HG03457 (cell line): ENCODE data around the gene ZSWIM6.

ENCODE experiments used
- ATAC-seq: cut with Tn5 transposase; IDR thresholded peaks from one replicate; pipeline ENCODE4 v1.9.1; 2021; ENCODE audit warnings: moderate number of reproducible peaks; ENCODE audit not compliant: unreplicated experiment

ZSWIM6 gene

DNA sequence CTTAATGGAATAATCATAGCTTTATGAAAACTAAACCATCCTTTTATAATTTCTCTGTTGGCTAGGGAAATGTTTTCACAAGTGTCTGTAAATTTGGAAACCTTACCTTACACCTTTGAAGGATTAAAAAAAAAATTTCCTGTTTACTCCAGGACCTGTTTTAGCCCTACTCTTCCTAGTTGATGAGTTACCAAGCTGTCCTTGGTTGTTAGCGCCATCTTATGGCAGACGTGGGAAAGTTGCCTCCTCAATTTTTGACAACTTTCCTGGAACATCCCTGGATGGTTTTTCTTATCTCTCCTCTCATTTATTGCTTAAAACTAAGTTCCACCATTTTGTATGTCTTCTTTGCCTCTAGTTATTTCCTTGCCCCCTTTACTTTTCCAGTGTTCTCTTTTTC, 25.7 kb downstream of the ZSWIM6 start:
- ATAC-seq, result no peak

DNA sequence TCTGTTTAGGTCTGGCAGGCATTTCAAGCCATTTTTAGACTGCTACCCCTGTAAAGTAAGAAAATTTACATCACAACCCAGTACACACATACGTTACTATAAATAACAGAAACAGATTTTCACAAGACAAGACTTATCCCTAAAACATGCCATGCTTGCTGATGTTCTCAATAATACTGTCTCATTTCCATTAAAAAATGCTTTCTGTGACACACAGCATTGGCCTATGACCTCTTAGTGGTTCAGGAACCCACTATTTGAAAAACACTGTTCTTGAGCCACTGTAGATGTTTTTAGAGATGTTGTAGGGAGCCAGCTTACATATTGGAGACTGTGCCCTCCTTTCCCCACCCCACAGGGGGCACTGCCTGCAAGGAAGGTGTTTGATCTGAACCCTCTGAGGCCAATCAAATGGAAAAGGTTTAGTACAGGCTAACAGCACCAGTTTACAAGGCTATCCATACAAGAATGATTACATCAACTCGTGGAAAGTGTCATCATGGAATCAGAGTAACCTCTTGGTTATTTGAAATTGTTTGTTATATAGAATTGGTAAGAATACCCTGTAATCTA, 30.8 kb downstream of the ZSWIM6 start:
- ATAC-seq, result no peak

DNA sequence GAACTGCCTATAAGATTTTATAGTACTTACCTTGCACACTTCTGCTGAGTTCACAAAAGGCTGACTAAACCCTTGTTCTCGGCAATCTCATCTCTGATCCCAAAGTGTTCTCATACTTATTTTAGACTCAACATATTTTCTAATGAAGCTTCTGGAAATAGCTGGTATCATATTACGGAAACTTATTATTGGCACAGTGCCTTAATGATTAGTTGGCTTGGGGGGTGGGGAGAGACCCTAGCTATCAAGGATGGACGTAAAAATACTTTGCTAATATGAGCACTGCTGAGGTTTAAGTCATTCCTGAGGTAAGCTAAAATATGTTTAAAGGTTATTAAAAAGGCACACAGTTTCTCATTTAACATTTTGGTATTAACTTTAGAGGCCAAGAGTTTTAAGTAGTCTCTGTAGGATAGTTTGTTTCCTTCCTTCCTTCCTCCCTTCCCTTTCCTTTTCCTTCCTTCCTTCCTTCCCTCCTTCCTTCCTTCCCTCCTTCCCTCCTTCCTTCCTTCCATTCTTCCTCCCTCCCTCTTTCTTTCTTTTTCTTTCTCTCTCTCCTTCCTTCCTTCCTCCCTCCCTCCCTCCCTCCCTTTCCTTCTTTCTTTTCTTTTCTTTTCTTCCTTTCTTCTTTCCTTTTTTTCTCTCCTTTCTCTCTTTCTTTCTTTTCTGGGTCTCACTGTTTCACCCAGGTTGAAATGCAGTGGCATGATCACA, 31.5 kb downstream of the ZSWIM6 start:
- ATAC-seq, result no peak

DNA sequence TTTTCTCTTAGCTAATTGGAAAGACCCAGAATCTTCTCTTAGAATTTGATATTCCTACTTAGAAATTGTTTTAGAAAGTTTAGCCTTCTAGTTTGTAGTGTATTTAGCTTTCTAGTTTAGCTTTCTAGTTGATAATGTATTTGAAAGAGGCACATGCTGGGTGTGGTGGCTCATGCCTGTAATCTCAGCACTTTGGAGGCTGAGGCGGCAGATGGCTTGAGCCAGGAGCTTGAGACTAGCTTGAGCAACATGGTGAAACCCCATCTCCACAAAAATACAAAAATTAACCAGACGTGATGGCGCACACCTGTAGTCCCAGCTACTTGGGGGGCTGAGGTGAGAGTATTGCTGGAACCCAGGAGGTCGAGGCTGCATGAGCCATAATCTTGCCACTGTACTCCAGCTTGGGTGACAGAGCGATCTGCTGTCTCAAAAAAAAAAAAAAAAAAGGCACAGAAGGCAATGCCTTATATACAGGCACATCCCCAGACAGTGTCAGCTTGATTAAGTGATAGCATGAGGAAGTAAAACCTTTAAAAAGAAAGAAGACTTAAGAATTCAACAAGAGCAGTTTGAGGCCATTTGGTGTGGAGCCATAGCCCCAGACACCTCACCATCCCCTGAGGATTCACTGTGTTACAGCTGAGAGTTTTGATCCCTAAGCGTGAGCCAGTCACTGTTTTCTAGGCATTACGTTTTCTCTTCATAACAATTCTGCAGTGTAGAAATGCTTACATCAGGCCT, 34.6 kb downstream of the ZSWIM6 start:
- ATAC-seq, result no peak

DNA sequence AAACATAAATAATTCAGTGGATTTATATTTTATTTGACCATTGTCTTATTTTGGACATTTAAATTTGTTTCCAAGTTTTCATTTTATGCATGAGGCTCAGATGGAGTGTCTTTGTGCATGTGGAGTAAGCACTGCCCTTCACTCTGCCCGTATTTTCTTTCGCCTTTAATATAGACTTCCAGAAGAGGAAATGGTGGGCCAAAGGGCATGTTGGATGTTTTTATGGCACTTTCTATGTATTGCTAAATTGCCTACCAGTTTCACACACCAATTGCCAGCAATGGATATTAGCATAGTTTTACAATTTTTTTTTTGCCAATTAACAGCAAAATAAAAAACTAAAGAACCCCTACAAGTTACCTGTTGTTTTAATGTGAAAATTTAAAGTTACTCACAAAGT, 38.4 kb downstream of the ZSWIM6 start:
- no peak for ATAC-seq

DNA sequence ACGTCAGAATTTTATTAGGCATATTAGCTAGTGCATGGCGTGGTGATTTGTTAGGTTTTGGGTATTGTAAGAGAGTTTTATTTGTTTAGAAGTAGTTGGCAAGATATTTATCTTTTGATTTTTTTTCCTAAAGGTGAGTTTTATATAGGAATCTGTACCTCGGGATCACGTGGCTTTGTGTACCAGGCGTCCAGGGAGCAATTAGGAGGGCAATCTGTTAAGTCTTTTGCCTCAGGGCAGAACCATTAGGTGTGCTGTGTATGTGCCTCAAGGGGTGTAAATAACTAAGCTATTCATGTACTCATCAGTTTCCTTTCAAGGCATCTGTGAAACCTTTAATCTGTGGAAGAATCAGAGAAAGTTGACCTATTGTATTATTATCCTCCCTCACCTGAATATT, 39.4 kb downstream of the ZSWIM6 start:
- no peak for ATAC-seq

DNA sequence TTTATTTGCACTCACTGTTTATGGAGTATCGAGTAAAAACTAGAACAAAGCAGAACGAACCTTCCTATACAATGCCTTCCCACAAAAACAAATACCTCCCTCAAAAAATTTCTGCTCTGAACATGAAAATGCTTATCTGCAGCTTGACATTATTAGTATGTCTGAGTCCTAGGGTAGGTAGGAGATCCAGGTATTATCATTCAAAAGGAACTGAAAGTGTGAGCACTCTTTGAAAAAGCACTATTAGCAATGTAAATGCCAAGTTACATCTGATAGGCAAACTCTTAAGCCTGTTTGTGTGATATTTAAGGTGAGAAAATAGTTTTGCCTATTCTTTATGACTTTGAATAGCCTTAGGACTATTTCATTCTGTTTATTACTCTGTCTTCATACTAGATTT, 47.6 kb downstream of the ZSWIM6 start:
- ATAC-seq, result no peak

DNA sequence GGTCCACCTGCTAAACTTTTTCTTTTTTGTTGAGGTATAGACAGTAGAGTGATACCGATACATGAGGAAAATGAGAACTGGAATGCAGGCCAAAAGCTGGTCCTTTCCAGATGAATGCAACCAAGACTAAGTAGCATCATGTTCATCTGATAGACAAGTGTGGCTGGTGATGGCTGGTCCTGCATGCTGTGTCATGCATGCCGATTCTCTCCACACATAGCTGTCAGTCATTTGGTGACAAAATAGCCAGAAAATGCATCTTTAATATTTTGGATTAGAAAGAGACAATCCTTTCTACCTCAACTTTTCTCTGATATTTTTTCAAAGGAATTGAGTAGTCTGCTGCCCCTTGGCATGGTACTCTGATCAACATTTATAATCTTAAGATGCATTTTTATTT, 49.9 kb downstream of the ZSWIM6 start:
- ATAC-seq, result no peak

DNA sequence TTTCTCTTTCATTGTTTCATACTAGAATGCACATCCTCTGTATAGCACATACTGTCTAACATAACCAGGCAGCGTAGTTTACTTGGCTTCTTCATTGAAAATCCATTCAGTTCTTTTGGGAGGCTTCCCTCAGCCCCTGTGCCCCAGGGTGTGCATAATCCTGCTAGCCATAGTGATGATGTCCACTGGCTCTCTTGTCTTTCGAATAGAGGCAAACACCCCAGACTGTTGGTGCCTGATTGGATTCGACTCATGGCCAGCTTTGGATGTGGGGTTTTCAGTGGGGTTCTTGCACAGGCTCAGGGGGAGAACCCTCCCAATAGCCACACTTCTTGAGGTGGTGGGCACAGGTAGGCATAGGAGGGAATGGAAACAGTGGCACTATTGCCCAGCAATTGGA, 53.6 kb downstream of the ZSWIM6 start:
- no peak for ATAC-seq

DNA sequence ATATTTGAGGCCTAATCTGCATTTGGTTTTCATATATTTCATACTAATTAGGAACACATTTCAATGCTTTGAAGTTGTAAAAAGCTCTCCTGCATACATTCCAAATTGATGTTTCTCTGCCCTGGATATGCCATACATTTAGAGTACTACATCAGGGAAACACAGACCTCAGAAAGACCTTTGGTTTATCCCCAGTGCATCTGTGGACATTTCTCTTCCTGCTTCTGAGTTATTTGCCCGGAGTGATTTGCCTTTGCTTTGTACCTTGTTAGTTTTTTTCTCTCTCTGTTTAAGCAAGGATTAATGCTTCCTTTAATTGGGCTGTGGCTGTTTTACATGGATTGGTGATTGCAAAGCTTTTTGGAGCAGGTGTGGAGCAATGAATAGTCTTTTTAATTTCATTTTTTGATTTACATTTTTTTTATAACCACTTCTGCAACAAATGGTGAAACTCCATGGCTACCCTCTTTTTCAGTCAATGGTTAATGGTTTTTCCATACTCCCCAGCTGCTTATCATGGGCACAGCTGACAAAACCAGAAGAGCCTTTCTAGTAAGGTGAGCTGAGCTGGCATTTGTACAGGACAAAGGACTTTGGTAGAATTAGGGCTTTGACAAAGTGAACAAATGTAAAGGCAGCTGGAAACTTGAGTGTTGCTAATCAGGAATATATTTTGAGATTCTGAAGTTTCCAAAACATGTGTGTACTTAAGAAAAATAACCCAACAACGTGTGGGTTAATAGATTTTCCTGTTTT, 54.2 kb downstream of the ZSWIM6 start:
- ATAC-seq, result no peak

DNA sequence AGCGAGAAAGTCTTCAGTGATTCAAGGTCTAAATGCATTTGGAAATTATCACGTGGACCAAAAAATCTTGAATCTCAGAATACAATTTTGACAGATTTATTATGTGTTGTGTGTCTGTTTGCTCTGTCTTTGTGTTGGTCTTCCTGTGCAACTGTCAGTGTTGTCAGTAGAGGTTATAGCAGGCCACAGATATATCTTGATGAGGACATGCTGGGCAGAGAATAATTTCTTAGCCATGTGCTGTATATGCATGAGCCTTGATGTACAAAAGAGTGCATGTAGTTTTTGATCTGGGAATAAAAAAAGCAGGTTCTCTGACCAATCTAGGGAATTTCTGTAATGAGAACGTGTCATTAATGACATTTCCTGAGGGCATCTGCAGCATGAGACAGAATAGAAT, 57.6 kb downstream of the ZSWIM6 start:
- ATAC-seq, result no peak

DNA sequence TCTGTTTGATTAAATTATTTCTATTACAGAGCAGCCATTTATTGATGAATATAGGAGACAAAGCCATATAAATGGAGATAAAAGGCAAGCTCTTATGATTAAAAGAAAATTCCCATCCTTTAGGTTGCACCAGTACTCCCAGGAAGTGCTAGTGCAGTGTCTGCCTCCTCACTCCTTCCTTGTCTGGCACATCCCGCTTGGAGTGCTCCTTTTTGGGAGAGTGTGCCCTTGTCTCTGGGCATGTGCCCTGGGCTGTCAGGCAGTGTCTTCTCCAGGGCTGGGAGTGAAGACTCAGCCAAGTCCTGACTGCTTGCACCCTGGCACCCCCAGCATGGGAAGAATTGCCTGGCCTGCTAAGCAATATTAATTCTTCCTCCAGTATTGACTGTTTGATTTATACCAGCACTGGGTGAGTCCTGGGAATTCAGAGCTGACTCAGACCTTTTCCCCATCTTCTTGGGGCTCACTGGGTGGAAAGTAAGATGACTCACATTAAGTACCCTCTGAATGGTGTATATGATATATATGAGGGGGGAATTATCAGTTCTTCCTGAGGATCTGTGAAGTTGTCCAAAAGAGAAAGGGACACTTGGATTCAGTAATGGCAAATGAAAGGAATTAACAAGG, 62.1 kb downstream of the ZSWIM6 start:
- no peak for ATAC-seq

DNA sequence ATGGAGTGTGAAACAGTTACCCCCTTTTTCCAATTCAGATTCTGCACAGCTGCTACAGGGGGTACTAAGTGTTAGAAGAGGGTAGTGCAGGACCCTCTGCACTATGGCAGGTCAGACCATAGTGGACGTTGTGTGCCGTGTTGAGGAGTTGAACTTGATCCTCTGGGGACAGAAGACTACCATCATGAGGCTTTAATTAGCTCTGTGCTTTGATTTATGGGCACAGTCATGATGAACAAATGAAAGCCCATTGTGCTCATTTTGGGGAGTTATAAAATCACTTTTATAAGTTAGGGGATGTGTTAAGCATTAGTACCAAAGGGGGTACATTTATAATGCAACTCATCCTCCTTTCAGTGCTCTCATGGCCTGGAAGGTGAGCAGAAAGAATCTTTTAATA, 62.7 kb downstream of the ZSWIM6 start:
- ATAC-seq, result no peak

DNA sequence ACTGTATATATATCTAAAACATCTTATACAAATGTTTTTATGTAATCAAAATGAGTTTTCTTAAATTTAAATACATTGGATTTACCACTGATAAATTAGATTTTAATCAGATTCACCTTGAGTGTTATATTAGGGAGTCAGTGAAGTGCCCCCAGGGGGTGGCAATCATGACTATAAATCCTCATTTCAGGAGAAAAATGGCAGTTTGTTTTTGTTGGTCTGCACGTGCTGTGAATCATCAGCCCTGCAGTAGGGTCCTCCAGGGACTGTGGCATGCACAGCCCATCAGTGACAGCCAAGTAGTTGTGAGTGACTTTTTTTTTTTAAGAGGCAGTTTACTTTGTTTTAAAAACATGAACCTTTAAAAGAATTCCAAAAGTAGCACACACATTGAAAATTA, 65.2 kb downstream of the ZSWIM6 start:
- no peak for ATAC-seq

DNA sequence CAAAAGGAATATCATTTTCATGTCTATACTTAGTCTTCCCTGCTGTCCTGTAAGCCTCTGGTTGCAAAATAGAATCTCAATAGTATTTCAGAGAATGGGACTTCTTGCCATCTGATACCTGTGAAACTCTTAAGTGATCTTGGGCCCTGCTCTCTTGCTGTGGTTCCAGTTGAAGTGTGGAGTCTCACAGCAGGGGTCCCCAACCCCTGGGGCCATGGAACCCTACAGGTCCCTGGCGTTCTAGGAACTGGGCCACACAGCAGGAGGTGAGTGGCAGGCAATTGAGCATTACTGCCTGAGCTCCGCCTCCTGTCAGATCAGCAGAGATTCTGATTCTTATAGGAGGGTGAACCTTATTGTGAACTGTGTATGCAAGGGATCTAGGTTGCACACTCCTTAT, 65.9 kb downstream of the ZSWIM6 start:
- no peak for ATAC-seq

DNA sequence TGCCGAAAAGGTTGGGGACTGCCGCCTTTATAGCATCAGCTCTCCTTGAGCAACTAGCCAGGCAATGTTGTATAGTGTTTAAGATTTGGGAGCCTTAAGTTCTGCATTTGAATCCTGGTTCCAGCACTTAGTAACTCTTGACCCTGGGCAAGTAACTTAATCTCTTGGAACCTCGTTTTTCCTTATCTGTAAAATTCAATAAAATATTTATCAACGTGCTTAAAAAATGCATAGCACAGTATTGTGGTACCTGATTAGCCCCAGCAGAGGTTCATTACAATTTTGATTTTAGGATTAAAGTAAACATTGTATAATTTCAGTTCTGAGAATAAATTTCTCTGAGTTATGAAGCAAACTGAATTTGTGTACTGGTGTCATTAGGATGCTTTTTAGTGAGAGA, 66.4 kb downstream of the ZSWIM6 start:
- ATAC-seq, result no peak

DNA sequence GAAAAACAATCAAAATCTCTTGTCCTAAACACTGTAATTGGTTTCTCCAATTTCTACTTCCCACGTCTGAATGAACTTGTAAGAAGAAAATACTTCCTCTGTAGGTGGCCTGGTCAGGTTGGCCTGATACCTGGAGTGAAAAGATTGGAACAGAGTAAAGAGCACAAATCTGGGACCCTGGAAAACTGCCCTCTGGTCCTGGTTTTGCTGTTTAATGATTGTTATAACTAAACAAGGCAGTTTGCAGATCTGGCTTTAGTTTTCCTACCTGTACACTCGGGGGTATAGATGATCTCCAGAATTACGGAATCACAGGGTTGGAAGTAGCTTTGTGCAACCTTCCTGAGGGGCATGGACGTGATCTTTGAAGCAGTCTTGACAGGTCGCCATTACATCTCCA, 67.6 kb downstream of the ZSWIM6 start:
- no peak for ATAC-seq

DNA sequence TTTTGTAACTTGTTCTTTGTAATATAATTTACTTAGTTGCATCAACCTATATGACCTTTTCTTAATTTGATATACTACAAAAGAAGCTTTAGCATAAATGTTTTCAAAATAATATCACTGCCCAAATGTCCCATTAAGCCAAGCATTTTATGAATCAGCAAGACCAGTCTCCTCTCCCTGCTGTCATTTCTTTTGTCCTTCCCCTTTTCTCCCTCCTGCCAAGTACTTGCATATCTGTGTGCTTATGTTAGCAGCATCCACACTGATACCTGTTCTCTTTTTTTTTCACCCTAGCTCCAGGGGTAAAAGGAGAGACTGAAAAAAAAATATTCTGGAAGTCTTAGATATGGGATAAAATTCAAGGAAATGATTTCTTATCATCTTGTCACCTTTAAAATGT, 69.7 kb downstream of the ZSWIM6 start:
- ATAC-seq, result no peak

DNA sequence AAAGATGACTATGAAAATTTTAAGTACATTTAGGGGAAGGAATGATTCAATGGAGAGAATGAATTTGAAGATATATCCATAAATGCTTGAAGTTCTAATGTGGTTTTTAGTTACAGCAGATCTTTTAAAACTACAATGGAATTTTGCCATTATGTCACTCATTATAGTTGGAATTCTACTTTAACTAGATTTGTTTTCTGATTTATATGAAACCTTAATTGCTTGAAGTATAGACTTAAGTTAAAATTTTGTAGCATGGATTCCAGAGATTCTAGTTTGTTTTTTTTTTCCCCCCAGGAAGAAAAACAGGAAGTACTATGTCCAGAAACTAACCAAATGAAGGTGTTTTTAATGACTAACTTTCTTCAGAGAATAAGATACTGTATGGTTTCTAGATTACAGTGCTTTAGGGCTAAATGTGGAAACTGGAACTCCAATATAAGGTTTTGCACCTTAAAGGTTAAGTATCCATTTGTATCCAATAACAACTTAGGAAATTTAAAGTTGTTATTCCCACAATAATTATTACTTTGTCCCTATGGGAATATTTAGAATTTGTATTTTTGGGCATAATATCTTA, 70.3 kb downstream of the ZSWIM6 start:
- ATAC-seq, result no peak

DNA sequence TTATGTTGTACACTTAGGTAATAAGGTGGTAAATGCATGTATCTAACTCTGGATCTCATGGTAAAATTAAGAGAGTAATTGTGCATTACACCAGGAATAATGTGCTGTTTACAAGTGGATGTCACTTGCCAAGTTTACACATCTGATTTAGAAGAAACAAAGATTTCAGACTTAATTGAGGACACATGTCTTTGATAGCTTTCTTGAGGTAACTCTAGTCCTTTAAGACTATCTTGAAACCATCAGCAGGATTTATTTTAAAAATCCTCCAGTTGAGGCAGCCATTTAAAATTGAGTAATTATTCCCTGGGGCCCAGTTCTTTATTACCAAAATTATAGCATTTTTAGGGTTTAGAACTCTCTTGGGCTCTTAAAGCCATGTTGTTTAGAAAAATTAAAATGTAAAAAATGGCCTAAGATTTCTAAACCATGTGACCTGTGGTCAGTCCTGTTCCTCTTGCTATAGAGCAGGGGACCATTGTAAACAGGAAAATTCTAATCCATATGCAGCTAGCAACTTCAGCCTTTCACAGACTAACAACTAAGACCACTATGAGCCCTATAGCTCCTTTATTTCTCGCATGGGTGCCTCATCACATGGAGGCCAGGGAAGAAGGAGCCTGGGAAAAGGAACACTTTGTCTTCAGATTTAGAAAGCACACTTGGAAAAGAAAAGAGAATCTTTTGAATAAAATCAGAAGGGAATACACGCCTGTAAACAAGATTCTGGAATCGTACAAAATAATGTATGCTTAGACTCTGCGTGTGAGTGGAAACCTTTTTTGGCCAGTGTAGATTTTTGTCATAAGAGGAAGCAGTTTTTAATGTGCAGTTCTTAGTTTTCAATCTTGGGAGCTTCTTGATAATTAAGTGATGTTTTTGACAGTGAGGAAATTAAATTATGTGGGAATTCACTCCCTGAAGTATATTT, 71.2 kb downstream of the ZSWIM6 start:
- no peak for ATAC-seq
